HG03280 (cell line): ENCODE results near the gene RGS3.
A peak's percentile ranks its signal among the peaks of the same experiment; 100 is the strongest.

Experiments used
- ATAC-seq: cut with Tn5 transposase; IDR thresholded peaks from one replicate; pipeline ENCODE4 v1.9.1; 2021; ENCODE audit warnings: mild to moderate bottlenecking, moderate library complexity; ENCODE audit not compliant: unreplicated experiment

Gene RGS3

GRCh38 chr9:113582698-113583200 is 119.2 kb downstream of the RGS3 start:
- ATAC-seq, result no peak

DNA sequence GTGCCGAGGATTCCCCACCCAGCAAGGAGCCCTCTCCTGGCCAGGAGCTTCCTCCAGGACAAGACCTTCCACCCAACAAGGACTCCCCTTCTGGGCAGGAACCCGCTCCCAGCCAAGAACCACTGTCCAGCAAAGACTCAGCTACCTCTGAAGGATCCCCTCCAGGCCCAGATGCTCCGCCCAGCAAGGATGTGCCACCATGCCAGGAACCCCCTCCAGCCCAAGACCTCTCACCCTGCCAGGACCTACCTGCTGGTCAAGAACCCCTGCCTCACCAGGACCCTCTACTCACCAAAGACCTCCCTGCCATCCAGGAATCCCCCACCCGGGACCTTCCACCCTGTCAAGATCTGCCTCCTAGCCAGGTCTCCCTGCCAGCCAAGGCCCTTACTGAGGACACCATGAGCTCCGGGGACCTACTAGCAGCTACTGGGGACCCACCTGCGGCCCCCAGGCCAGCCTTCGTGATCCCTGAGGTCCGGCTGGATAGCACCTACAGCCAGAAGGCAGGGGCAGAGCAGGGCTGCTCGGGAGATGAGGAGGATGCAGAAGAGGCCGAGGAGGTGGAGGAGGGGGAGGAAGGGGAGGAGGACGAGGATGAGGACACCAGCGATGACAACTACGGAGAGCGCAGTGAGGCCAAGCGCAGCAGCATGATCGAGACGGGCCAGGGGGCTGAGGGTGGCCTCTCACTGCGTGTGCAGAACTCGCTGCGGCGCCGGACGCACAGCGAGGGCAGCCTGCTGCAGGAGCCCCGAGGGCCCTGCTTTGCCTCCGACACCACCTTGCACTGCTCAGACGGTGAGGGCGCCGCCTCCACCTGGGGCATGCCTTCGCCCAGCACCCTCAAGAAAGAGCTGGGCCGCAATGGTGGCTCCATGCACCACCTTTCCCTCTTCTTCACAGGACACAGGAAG is 120.2 kb downstream of the RGS3 start:
- ATAC-seq, result no peak

GRCh38 chr9:113584428-113585084 is 121.0 kb downstream of the RGS3 start:
- no peak for ATAC-seq

DNA sequence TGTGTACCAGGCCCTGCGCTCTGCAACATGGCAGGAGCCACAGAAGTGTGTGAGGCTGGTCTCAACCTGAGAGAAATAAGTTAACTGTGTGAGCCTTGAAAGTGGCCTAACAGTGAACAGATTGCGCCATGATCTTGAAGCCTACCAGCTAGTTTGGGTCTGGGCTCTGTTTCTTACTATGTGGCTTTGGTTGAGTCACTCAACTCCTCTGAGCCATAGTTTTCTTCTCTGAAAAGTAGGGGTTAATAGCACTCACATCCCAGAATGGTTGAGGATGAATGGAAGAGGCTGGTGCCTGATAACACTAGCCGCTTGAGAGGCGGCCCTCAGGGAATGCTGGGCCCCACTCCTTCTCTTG is 121.5 kb downstream of the RGS3 start:
- ATAC-seq, result no peak

DNA sequence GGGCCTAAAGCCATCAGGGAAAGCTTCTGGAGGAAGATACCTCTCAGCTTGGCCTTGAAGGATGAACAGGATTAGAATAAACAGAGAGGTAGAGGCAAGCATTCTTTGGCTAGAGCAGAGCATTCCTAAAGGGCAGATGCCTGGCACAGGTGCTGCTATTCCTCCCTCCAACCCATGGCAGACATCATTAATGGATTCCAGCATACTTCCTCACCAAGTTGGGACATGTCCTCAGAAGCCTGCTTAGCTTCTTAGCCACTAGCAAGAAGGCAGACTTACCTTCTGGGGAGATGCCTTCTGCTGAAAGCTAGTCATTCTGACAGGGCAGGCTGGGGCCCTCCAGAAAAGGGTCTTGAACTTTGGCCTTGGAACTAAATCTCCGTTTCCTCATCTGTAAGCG is 122.0 kb downstream of the RGS3 start:
- ATAC-seq, result no peak

GRCh38 chr9:113587471-113588031 is 124.0 kb downstream of the RGS3 start:
- no peak for ATAC-seq

- no peak for ATAC-seq
These were observed 124.8 kb downstream of the RGS3 start for GRCh38 chr9:113588242-113588810.

GRCh38 chr9:113588936-113589335 is 125.4 kb downstream of the RGS3 start:
- no peak for ATAC-seq

DNA sequence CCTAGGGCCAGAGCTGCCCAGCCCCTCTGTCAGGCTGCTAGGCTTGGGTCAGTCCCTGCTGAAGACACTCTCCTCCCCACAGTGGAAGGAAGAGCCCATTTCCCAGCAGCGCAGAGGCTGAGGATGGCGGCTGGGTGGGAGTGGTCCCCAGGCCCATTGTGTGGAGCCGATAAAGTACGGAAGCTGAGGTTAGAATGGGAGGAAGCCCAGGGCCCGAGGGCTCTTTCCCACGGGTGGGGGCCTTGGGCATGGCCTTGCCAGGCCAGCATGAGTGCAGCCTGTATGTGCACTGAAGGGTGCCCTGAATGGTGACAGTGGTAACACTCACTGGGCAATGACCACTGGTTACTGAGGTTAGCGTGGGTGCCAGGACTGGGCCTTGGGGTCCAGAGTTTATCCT is 125.9 kb downstream of the RGS3 start:
- ATAC-seq, result no peak

GRCh38 chr9:113589890-113590289 is 126.4 kb downstream of the RGS3 start:
- ATAC-seq, result no peak

DNA sequence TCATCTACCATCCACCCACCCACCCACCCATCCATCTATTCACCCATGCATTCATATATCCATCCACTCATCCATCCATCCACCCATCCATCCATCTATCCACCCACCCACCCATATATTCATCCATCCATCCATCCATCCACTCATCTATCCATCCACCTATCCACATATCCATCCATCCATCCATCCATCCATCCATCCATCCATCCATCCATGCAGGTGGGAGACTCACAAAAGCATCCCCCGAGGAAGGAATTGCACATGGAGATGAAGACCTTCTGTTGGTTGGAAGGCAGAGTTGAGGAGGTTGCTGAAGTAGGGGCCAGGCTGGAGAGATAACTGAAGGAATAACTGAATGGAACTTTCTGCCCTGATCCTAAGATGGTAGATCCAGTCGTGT is 126.9 kb downstream of the RGS3 start:
- ATAC-seq, result no peak

DNA sequence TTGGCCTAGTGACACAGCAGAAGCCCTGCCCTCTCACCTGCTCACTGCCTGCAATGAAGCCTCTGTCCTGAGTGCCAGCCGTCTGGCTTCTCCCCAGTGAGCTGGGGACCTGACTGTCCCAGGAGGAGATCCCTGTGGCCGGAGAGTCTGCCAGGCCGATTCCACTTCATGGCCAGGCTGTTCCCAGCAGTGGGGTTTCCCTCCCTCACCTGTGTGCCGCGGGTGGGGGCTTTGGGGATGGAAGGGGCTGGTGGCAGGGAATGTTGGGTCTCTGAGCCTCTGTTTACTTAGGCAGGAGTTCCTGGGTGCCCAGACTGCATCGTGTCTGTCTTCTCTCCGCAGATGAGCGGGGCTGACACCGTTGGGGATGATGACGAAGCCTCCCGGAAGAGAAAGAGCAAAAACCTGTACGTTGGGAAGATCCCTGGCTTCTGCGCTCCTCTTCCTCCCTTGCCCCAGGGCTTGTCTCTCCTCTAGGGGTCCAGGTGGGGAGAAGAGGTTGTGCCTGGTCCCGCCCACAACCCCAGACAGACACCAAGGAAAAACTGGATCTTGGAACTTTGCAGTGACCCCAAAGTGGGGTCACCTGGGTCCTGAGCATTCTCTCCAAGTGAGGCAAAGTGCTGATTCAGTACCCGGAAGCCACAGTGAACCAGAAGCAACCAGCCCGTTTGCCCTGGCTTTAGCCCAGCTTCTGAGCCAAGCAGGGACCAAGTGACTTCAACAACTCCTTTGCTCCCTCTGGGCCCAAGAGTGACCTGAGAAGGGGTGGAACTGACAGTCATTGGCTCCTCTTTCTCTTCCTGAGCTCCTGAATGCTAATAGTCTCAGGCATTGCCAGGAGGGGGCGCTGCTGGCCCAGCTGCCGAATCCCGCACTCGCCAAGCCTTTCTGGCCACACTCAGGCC is 127.7 kb downstream of the RGS3 start:
- ATAC-seq, result peak; percentile 58

DNA sequence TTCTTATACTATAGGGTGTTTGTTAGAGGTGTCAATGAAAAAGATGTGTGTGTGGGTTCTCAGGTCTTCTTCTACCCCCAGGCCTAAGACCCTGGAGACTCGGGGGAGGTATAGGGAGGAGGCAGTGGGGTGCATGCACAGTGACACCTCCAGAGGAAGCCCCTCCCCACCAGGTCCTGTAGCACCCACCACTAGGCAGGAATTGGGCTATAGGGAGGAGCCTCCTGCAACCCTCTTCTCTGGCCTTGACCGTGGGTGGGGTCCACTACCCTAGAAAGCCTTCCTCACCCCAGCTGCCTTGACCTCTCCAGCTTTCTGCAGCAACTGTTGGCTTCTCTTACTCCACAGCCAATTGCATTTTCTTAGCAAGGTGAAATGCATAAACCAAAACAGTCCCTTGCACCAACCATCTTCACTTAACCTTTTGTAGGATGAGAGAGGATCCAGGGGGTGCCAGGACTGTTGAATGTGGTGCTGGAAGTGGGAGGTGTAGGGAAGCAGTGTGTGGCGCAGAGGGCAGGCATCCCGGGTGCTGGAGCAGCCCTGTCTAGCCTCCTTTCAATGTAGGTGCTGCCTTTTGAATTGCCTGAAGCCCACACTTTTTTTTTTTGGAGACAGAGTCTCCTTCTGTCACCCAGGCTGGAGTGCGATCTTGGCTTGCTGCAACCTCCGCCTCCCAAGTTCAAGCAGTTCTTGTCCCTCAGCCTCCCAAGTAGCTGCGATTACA is 128.5 kb downstream of the RGS3 start:
- ATAC-seq, result no peak

GRCh38 chr9:113592876-113593575 is 129.5 kb downstream of the RGS3 start:
- no peak for ATAC-seq

DNA sequence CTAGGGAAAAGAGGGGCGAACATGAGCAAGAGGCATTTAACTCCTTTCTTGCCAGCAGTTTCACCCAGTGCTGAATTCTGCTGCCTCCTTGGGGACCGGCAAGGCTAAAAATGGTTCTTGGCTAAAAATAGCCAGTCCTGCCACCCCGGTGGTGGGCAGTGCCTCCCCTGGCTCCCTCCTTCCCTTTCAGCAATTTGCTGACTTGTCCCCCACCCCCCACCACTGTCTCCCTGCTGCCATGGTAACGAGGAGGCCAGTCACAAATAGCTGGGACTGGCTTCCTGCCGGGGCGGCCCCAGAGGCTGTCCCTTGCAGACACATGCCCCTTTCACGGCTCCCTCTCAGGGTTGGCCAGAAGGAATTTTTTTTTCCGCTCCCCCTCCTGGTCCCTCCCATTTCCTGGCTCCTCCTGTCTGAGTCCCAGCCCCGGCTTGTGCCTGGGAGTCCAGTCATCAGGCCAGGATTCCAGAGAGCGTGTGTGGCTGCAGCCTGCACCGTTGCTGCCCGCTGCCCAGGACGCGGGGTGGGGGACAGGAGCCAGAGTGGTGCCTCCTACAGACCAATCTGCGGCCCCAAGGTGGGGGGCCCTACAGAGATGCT is 130.3 kb downstream of the RGS3 start:
- ATAC-seq, result peak; percentile 57

DNA sequence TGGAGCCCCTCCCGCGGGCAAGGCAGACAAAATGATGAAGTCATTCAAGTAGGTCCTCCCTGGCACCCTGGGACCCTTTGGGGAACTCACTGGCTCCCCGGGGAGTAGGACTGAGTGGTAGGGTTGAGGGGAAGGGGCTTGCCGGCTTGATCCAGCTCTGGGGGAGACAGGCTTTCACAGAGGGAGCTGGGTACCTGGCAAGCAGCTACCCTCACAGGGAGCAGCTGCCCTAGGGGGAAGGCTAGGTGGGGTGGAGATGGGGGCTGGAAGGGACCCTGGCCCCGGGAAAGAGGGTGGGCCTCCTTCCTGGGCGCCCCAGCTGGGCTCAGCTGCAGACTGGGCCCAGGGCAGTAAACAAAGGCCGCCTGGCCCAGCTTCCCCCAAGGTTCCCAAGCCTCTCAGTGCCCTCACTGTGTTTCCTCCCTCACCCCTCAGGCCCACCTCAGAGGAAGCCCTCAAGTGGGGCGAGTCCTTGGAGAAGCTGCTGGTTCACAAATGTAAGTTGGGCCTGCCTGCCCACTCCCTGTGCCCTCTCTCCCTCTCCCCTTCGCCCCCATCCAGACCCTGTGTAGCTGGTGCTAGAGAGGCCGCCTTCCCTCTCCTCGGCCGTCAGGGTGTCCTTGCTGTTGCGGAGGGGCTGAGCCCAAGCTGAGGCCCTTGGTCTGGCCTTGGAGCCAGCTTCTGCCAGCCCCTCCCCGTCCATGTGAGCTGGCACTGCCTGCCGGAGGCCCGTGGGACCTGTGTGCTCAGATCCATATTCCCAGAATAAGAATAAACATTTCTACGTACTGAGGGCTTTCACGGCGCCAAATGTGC is 131.2 kb downstream of the RGS3 start:
- no peak for ATAC-seq

DNA sequence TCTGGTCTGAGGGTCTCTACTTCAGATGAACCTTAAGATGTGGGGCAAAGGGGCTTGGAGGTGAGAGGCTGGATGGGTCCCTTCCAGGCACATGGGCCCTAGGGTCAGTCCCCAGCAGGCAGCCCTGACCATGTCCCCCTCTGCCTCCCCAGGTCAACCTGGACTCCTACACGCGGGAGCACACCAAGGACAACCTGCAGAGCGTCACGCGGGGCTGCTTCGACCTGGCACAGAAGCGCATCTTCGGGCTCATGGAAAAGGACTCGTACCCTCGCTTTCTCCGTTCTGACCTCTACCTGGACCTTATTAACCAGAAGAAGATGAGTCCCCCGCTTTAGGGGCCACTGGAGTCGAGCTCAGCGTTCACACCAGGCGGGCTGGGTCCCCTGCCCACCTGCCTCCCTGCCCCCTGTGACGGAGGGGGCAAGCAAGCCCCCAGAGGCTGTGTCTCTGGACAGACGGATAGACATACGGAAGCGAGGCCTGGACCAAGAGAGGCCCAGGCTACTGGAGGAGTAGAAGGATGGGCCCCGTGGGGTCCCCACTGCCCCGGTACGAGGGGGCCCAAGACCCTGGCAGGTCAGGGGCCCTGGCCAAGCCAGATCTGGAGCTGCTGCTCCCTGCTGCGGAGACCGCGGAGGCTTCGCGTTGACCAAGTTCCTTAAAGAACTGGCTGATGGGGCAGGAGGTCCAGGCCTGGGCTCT is 133.2 kb downstream of the RGS3 start:
- ATAC-seq, result no peak
